ENCODE results near the gene ZNF14. TPM values are rescaled to one million over a fixed set of nuclear protein-coding genes. Genes with fewer than 3 reads are reported as not detected.

Gene ZNF14
- total and polyA plus RNA-seq, 2 donors (not counting 3 experiments of a cell fraction or from before 2014, with no cell fraction given): 0.65 to 2.6 TPM

- no TSS peak for BruUV-seq (replicated peaks)
- FAIRE-seq (no peak), DNase-seq (ENCODE audit: low read depth, low spot score) (no peak)
- H3K79me2 ChIP-seq (ENCODE audit: control insufficient read depth, insufficient read depth, low read length): no peaks in the 10 kb centered on the region
- no peaks in the 10 kb centered on the region for H3K36me3 ChIP-seq (ENCODE audit: control insufficient read depth in 2 of 2, extremely low read depth in 1 of 2, insufficient read depth in 2 of 2, low read length in 2 of 2)
- H3K4me3 ChIP-seq (replicated peaks in 1 of 3; ENCODE audit: insufficient read depth in 1 of 3, low read depth in 1 of 3, low read length in 3 of 3): no peak overlapping the region
- H2AFZ ChIP-seq (ENCODE audit: low read depth, low read length): no peak overlapping the region
- peaks cover 2% of the 10 kb centered on the region for H3K4me1 ChIP-seq (ENCODE audit: control insufficient read depth, extremely low read depth, insufficient read depth, low read length)
- H4K20me1 ChIP-seq (replicated peaks; ENCODE audit: control insufficient read depth, extremely low read depth, insufficient read depth, low read length): no peaks in the 10 kb centered on the region
- dilution Hi-C loops (cut with MboI; ENCODE audit: extremely low pct_ligation_motif_present, low sequenced_read_pairs) (no loop called here), intact Hi-C loops (cut with micrococcal nuclease) (no loop called here)
- no peak overlapping the region for H3K4me2 ChIP-seq (ENCODE audit: insufficient read depth, low read length)
- H3K9me1 ChIP-seq (replicated peaks; ENCODE audit: control insufficient read depth, extremely low read depth, insufficient read depth, low read length): no peaks in the 10 kb centered on the region
- CTCF ChIA-PET: no interaction called here
- H3K27ac ChIP-seq (ENCODE audit: insufficient read depth, low read depth, low read length): no peak overlapping the region
- no peak for TF ChIP-seq FOS (IDR thresholded peaks at IDR 0.05; ENCODE audit: borderline replicate concordance, insufficient read depth, low read length)
- TF ChIP-seq MAX (IDR thresholded peaks at IDR 0.05; ENCODE audit: insufficient read depth, insufficient read length): no peak
- no peak for TF ChIP-seq POLR2AphosphoS5 (IDR thresholded peaks at IDR 0.05; ENCODE audit: insufficient read depth, low read depth, low read length)
- no peak for TF ChIP-seq JUN (IDR thresholded peaks at IDR 0.05; ENCODE audit: borderline replicate concordance, insufficient read depth, insufficient read length, low read depth)
- no peak for TF ChIP-seq GATA2 (IDR thresholded peaks at IDR 0.05; ENCODE audit: insufficient read depth, insufficient read length, low read depth, low read length)
- no peak for TF ChIP-seq MYC (IDR thresholded peaks at IDR 0.05; ENCODE audit: low read depth, low read length)
- TF ChIP-seq CTCF (IDR thresholded peaks at IDR 0.05; ENCODE audit: extremely low read depth in 1 of 2, insufficient read depth in 1 of 2, low read depth in 1 of 2, low read length in 2 of 2): no peak
- no peak for TF ChIP-seq EZH2 (IDR thresholded peaks at IDR 0.05; ENCODE audit: borderline replicate concordance, low read depth, low read length, severe bottlenecking)
- no peaks in the 10 kb centered on the region for H3K9me3 ChIP-seq (replicated peaks; ENCODE audit: control insufficient read depth, insufficient read depth, low read length)
- POLR2A ChIA-PET: no interaction called here
- no peak overlapping the region for H3K9ac ChIP-seq (replicated peaks; ENCODE audit: extremely low read depth, insufficient read depth, low read length)
- no peaks in the 10 kb centered on the region for H3K27me3 ChIP-seq (ENCODE audit: control insufficient read depth in 2 of 2, insufficient read depth in 2 of 2, low read length in 2 of 2)
Measured at GRCh38 chr19:19737559-19738332, 4.8 kb upstream of the ZNF14 start.
